Inflammatory macrophage (primary cell): ENCODE results near the gene CTRB1.
A peak's percentile ranks its signal among the peaks of the same experiment; 100 is the strongest.
"Not testable (repeated sequence)": the region's sequence is repeated elsewhere in the genome, so short reads cannot be mapped to it uniquely, and the experiment has no call there.

Experiments
- DNase-seq, 2 donors: peaks; one replicate each; pipeline ENCODE4 v3.0.0-alpha.2; 2020 to 2022

CTRB1 gene

GRCh38 chr16:75204905-75205304 is 13.9 kb upstream of the CTRB1 start:
- not testable (repeated sequence) for DNase-seq

DNA sequence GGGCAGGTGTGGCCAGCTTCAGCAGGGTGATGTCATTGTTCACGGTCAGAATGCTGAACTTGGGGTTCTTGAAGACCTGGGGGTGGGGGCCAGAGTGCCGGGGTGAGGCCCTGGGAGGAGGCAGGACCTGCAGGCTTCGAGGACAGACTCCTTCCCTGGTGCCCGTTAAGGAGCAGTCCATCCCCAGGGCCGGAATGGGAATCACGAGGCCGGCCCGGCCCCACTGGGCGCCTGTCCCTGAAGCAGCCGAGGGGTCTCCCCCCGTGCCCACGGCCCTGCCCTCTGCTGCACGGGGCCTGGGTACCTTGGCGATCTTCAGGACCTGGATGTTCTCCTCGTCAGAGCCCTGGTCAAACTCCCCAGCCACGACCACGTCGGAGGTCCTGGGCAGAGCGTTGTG is 13.3 kb upstream of the CTRB1 start:
- not testable (repeated sequence) for DNase-seq

- DNase-seq, result not testable (repeated sequence)
Observed at GRCh38 chr16:75205961-75206748, 12.6 kb upstream of the CTRB1 start.

DNA sequence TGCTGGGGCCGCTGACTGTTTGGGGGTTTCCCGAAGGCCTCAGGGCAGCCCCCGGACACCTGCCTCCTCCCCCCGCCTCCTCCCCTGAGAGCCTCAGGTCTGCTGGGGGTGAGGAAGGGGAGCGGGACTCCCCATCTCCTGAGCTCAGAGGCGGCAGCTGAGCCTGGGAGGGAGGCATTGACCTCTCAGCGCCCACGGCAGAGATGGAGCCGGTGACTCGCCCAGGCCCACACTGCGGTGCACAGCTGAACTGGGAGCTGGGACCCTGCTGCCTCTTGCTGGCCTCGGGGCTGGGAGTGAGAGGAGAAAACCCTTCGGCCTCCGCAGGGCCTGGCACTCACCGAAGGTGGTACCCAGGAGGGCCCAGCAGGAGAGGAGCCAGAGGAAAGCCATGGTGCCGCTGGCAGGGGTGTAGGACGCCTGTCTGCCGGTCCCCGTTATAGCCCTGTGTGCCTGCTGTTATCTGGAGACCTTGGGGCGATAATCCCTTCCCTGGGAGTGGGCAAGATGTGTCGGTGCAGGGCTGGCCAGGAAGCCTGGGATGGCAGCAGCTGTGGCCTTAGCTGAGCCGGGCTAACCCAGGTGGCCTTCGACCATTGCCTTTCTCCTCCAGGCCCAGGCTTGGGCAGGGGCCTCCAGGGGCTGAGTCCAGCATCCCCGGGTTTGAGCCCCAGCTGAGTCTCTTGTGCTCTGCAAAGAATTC is 11.9 kb upstream of the CTRB1 start, which contains the start of gene CTRB2:
Gene CTRB2, minus strand, starts transcription at position 413 of the 703 bp plus-strand sequence. Its CDS starts 20 bp downstream, at position 393.
- no peak for DNase-seq

GRCh38 chr16:75207831-75208230 is 11.0 kb upstream of the CTRB1 start:
- no peak for DNase-seq

- no peak for DNase-seq
Observed at GRCh38 chr16:75208242-75208825, 10.5 kb upstream of the CTRB1 start.

DNA sequence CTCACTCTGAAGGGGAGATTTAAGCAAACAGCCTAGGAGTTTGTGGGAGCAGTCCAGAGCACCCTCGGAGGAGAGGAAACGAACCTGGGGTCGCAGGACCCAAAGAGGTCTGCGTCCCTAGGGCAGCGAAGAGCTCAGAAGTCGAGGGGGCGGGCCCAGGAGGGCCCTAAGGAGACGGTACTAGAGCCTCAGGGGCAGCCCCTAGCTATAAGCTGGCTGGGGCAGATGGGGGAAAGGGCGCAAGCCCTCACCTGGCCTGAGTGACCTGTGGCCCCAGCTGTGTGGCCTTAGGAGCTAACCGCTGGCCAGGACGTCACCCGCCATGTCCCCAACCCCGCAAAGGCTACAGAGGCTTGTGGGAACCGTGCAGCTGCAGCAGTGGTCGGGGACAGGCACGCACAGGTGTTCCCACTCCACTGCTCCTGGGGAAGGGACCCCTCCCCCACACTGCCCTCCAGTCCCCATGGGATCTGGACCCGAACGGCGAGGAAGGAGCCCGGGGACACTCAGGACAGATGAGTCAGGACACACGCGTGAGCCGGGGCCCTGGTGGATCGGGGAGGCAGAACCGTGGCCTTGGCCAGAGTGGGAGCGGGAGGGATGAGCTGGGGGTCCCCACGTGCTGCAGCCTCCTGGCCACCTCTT is 9.8 kb upstream of the CTRB1 start:
- no peak for DNase-seq

DNA sequence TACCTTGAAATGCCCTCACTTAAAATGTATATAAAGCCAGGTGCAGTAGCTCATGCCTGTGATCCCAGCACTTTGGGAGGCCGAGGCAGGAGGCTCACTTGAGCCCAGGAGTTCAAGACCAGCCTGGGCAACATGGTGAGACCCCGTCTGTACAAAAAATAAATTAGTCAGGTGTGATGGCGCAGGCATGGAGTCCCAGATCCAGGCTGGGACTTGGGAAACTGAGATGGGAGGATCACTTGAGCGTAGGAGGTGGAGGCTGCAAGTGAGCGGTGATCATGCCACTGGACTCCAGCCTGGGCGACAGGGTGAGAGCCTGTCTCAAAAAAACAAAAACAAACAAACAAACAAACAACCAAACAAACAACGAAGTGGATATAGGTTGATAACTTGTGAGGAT is 9.3 kb upstream of the CTRB1 start:
- not testable (repeated sequence) for DNase-seq

GRCh38 chr16:75209944-75210343 is 8.8 kb upstream of the CTRB1 start:
- DNase-seq, result no peak

GRCh38 chr16:75211286-75211685 is 7.5 kb upstream of the CTRB1 start:
- not testable (repeated sequence) for DNase-seq

DNA sequence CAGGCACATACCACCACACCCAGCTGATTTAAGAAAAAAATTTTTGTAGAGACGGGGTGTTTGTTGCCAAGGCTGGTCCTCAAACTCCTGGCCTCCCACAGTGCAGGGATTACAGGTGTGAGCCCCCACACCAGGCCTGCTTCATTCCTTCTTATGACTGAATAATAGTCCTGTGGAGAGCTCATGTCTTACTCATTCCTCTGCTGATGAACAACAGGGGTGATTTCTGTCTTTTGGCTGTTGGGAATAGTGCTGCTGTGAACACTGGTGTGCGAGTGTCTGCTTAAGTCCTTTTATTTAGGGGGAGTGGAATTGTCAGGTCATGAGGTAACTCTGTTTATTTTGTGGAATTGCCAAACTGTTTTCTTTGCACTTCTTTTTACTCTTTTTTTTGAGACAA is 2.7 kb upstream of the CTRB1 start:
- no peak for DNase-seq

- DNase-seq, result no peak
Observed at GRCh38 chr16:75216576-75216975, 2.2 kb upstream of the CTRB1 start.

- no peak for DNase-seq
Observed at GRCh38 chr16:75217389-75217851, 1.4 kb upstream of the CTRB1 start.

- no peak for DNase-seq
Observed at GRCh38 chr16:75219088-75219487, 300 bp downstream of the CTRB1 start.

DNA sequence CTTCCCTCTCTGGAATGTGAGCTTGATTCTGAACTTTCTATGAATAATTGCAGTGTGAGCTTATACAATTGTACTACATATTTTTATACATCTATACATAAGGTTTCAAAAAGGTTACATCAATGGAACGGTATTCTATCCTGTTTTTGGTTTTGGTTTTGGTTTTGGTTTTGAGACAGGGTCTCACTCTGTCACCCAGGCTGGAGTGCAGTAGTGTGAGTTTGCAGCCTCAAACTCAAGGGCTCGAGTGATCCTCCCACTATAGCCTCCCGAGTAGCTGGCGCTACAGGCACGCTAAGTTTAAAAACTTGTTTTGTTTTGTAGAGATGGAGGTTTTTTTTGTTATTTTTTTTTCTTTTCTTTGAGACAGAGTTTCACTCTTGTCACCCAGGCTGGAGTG is 1.1 kb downstream of the CTRB1 start:
- no peak for DNase-seq

DNA sequence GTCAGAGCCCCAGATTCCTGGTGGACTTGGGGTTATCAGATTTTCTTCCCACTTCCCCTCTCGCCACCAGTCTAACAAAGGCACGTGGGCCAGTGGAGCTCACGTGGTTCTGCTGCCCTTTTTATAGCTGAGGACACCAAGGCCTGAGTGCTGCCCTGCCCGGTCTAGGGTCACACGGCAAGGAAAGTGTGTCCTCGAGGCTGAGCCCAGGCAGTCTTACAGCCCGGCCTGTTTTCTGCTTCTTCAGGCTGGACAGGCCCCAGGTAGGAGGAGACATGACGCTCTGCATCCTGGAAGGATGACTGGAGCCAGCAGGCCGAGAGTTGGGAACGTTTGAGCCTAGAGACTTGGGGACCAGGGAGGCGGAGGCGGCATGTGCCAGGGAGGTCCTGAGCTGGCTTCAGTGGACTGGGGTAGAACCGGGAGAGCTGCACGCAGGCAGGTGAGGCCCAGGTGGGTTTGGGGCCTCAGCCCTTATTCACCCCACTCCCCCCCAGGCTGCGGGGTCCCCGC is 3.5 kb downstream of the CTRB1 start:
- DNase-seq, result peak; percentile 58 to 72

DNA sequence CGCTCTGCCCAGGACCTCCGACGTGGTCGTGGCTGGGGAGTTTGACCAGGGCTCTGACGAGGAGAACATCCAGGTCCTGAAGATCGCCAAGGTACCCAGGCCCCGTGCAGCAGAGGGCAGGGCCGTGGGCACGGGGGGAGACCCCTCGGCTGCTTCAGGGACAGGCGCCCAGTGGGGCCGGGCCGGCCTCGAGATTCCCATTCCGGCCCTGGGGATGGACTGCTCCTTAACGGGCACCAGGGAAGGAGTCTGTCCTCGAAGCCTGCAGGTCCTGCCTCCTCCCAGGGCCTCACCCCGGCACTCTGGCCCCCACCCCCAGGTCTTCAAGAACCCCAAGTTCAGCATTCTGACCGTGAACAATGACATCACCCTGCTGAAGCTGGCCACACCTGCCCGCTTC is 4.3 kb downstream of the CTRB1 start:
- not testable (repeated sequence) for DNase-seq

GRCh38 chr16:75224306-75225082 is 5.7 kb downstream of the CTRB1 start:
- no peak for DNase-seq

DNA sequence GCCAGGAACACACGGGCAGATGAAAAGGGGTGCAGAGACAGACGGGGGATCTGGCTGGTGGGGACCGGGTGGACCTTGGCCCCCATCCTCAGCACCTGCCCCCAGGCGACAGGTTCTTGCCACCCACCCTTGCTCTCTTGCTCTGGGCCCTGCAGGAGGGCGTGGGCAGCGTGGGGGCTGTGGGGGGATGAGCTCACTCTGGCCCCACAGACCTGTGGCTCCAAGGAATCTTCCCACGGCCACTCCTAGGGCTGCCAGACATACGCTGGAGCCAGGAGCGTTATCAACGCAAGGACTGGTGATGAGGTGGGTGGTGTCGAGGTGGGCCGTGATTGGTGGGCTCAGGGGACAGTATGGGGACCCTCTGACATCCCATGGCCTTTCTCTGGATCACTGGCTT is 6.3 kb downstream of the CTRB1 start:
- no peak for DNase-seq

DNA sequence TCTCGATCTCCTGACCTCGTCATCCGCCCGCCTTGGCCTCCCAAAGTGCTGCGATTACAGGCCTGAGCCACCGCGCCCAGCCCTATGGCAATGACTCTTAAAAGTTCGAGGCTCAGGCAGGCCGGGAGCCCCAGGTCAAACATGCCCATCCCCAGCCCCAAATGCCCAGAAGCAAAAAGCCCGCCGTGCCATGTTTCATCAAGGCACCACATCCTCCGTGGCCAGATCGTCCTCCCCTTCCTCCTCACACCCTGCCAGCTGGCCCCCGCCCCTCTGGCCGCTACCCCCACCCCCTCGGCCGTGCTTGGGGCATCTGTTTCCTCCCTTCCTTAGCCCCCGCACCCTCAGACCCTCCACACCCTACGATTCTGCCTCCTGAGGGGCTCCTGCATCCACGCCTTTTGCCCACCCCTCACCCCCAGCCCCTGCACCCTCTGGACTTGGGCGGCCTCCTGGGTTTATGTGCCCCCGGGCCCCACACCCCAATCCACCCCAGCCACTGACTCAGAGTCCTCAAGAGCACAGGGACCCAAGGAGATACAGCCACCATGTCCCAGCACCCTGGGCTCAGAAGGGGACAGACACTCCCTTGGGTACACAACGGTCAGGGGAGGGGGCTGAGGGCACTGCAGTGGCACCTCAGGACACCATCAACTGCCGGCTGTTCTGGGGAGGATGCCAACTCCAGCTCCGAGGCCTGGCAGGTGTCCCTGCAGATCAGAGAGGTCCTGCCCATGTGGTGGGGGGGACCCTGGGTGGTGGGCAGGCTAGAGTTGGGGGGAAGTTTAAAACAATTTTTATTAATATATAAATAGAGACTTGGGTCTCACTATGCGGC is 7.1 kb downstream of the CTRB1 start:
- no peak for DNase-seq
